Neural cell (in vitro differentiated cells): ENCODE data around the gene XRCC6. TPM values are rescaled to one million over a fixed set of nuclear protein-coding genes. Genes with fewer than 3 reads are reported as not detected.

Experiments used
- H2AFZ ChIP-seq: fragments of 200-600, 300-800 bp; sonication (generic), shearing (Covaris generic); 2 replicates; pipeline ENCODE4 v1.6.0; 2014; ENCODE audit warnings: low read depth, mild to moderate bottlenecking, antibody characterized with exemption, low read length, moderate library complexity
- H3F3A ChIP-seq: fragments of 200-600 bp; shearing (Covaris generic); 2 replicates; pipeline ENCODE4 v1.6.1; 2016; ENCODE audit warnings: mild to moderate bottlenecking, moderate library complexity, mixed read lengths, antibody characterized with exemption, low read length; ENCODE audit not compliant: insufficient read depth, poor library complexity, severe bottlenecking
- H3K27ac ChIP-seq: fragments of 200-600, 300-800 bp; sonication (generic), shearing (Covaris generic); 2 replicates; pipeline ENCODE4 v1.5.1; 2014; ENCODE audit warnings: mild to moderate bottlenecking, low read length, moderate library complexity
- H3K27me3 ChIP-seq: fragments of 300-800, 200-600 bp; sonication (generic), shearing (Covaris generic); 2 replicates; pipeline ENCODE4 v1.6.0; 2014; ENCODE audit warnings: mild to moderate bottlenecking, low read depth, low read length, moderate library complexity; ENCODE audit not compliant: insufficient read depth
- H3K36me3 ChIP-seq: fragments of 300-800, 200-600 bp; sonication (generic), shearing (Covaris generic); 2 replicates; pipeline ENCODE4 v1.5.1; 2014; ENCODE audit warnings: mild to moderate bottlenecking, antibody characterized with exemption, low read length, moderate library complexity; ENCODE audit not compliant: insufficient read depth
- H3K4me2 ChIP-seq: fragments of 300-800, 200-600 bp; sonication (generic), shearing (Covaris generic); 2 replicates; pipeline ENCODE4 v1.6.0; 2014; ENCODE audit warnings: mild to moderate bottlenecking, low read length
- H3K4me3 ChIP-seq: fragments of 300-800, 200-600 bp; sonication (generic), shearing (Covaris generic); 2 replicates; pipeline ENCODE4 v1.5.1; 2014; ENCODE audit warnings: mild to moderate bottlenecking, low read length, moderate library complexity
- H3K79me2 ChIP-seq: fragments of 200-600 bp; shearing (Covaris generic); replicated peaks from 2 replicates; pipeline ENCODE4 v1.6.0; 2014; ENCODE audit warnings: mild to moderate bottlenecking, low read length, moderate library complexity; ENCODE audit not compliant: insufficient read depth
- H3K9ac ChIP-seq: fragments of 300-800, 200-600 bp; sonication (generic), shearing (Covaris generic); 2 replicates; pipeline ENCODE4 v1.6.1; 2016; ENCODE audit warnings: mild to moderate bottlenecking, low read length, mixed read lengths
- H3K9me2 ChIP-seq: fragments of 200-600 bp; shearing (Covaris generic); 2 replicates; pipeline ENCODE4 v1.6.1; 2016; ENCODE audit warnings: mild to moderate bottlenecking, low read length, mixed read lengths; ENCODE audit not compliant: insufficient read depth
- H3K9me3 ChIP-seq: fragments of 200-600, 300-800 bp; sonication (generic), shearing (Covaris generic); 2 replicates; pipeline ENCODE4 v1.6.1; 2016; ENCODE audit warnings: mild to moderate bottlenecking, mixed run types, low read length, moderate library complexity, mixed read lengths
- H4K20me1 ChIP-seq: fragments of 200-600 bp; shearing (Covaris generic); 2 replicates; pipeline ENCODE4 v1.6.1; 2016; ENCODE audit warnings: mild to moderate bottlenecking, mixed run types; ENCODE audit not compliant: insufficient read depth
- CTCF ChIP-seq: fragments of 450-650 bp; IDR thresholded peaks from 2 replicates; pipeline ENCODE4 v1.5.1; 2014; ENCODE audit warnings: antibody characterized with exemption, mild to moderate bottlenecking, moderate library complexity; ENCODE audit not compliant: poor library complexity, severe bottlenecking
- EP300 ChIP-seq: fragments of 450-650 bp; conservative IDR thresholded peaks from 2 replicates; pipeline ENCODE4 v1.6.1; 2014; ENCODE audit warnings: antibody characterized with exemption, mild to moderate bottlenecking, moderate library complexity; ENCODE audit not compliant: poor library complexity, severe bottlenecking
- EZH2 ChIP-seq: fragments of 200-600, 300-800 bp; shearing (Covaris generic), sonication (generic); IDR thresholded peaks from 2 replicates; pipeline ENCODE4 v1.6.1; 2014; ENCODE audit warnings: antibody characterized with exemption, low read length, borderline replicate concordance, mild to moderate bottlenecking; ENCODE audit not compliant: insufficient read depth, poor library complexity, severe bottlenecking
- MXI1 ChIP-seq: fragments of 450-650 bp; conservative IDR thresholded peaks from 2 replicates; pipeline ENCODE4 v1.6.1; 2014; ENCODE audit warnings: antibody characterized with exemption, mild to moderate bottlenecking; ENCODE audit not compliant: poor library complexity, severe bottlenecking
- POLR2AphosphoS5 ChIP-seq: IDR thresholded peaks from 2 replicates; pipeline ENCODE4 v1.6.1; 2012
- RAD21 ChIP-seq: fragments of 450-650 bp; conservative IDR thresholded peaks from 2 replicates; pipeline ENCODE4 v1.6.1; 2014; ENCODE audit warnings: antibody characterized with exemption, mild to moderate bottlenecking, moderate library complexity
- REST ChIP-seq: IDR thresholded peaks from 2 replicates; pipeline ENCODE4 v1.6.1; 2012; ENCODE audit warnings: borderline replicate concordance
- SMC3 ChIP-seq: fragments of 450-650 bp; conservative IDR thresholded peaks from 2 replicates; pipeline ENCODE4 v1.6.1; 2014; ENCODE audit warnings: antibody characterized with exemption, mild to moderate bottlenecking, moderate library complexity; ENCODE audit not compliant: poor library complexity
- TAF1 ChIP-seq: IDR thresholded peaks from 2 replicates; pipeline ENCODE4 v1.6.1; 2012; ENCODE audit warnings: low read depth
- polyA plus RNA-seq: library from polyadenylated mRNA; depleted of rRNA; stranded (reverse); fragments of >200 nt; gene quantifications from 2 replicates; pipeline ENCODE4 v1.2.3, GENCODE V29; 2014

Gene XRCC6
- polyA plus RNA-seq, 1 donor from 2014 or later, result 398 TPM

- no peak overlapping the region for H3K4me2 ChIP-seq
- H4K20me1 ChIP-seq, result no peaks in the 10 kb centered on the region
- no peak overlapping the region for H3K4me3 ChIP-seq
- no peak overlapping the region for H3K9ac ChIP-seq
- no peaks in the 10 kb centered on the region for H3K27me3 ChIP-seq
- no peaks in the 10 kb centered on the region for H3K36me3 ChIP-seq
- no peaks in the 10 kb centered on the region for H3K9me3 ChIP-seq
- H3F3A ChIP-seq, result no peaks in the 10 kb centered on the region
- H3K27ac ChIP-seq, result no peak overlapping the region
- no peaks in the 10 kb centered on the region for H3K9me2 ChIP-seq
- H2AFZ ChIP-seq, result no peak overlapping the region
- no peaks in the 10 kb centered on the region for H3K79me2 ChIP-seq
- TF ChIP-seq EP300 (no peak), MXI1 (no peak), TAF1 (no peak), EZH2 (no peak), POLR2AphosphoS5 (no peak), CTCF (no peak), SMC3 (no peak), REST (no peak), RAD21 (no peak)
Measured at GRCh38 chr22:41603873-41604332, 17.2 kb upstream of the XRCC6 start.

- H3K9ac ChIP-seq, result no peak overlapping the region
- H3K79me2 ChIP-seq, result no peaks in the 10 kb centered on the region
- H4K20me1 ChIP-seq, result no peaks in the 10 kb centered on the region
- H3K9me3 ChIP-seq, result no peaks in the 10 kb centered on the region
- no peak overlapping the region for H3K4me3 ChIP-seq
- H3K27ac ChIP-seq, result no peak overlapping the region
- H3K9me2 ChIP-seq, result no peaks in the 10 kb centered on the region
- H2AFZ ChIP-seq, result no peak overlapping the region
- no peaks in the 10 kb centered on the region for H3F3A ChIP-seq
- H3K4me2 ChIP-seq, result no peak overlapping the region
- no peaks in the 10 kb centered on the region for H3K27me3 ChIP-seq
- TF ChIP-seq SMC3 (no peak), RAD21 (no peak)
- H3K36me3 ChIP-seq, result no peaks in the 10 kb centered on the region
Measured at GRCh38 chr22:41608386-41608785, 12.7 kb upstream of the XRCC6 start.

- Histone ChIP-seq H3K27me3 (no peaks in the 10 kb centered on the region), H3K27ac (no peak overlapping the region), H2AFZ (no peak overlapping the region), H3K9me2 (no peaks in the 10 kb centered on the region), H3K4me2 (no peak overlapping the region), H3K9me3 (no peaks in the 10 kb centered on the region), H3K79me2 (peaks cover 3% of the 10 kb centered on the region), H3K4me3 (no peak overlapping the region), H3K36me3 (no peaks in the 10 kb centered on the region), H3K9ac (no peak overlapping the region), H4K20me1 (no peaks in the 10 kb centered on the region), H3F3A (no peaks in the 10 kb centered on the region)
- no peak for TF ChIP-seq TAF1
- TF ChIP-seq EZH2, result no peak
- no peak for TF ChIP-seq CTCF
- no peak for TF ChIP-seq RAD21
- TF ChIP-seq MXI1, result no peak
- no peak for TF ChIP-seq SMC3
Measured at GRCh38 chr22:41612603-41613306, 8.3 kb upstream of the XRCC6 start.
